Left lung (tissue), 10 donors: ENCODE measurements around the gene BACH2. TPM values are rescaled to one million over a fixed set of nuclear protein-coding genes. Genes with fewer than 3 reads are reported as not detected.
"Not testable (repeated sequence)": the region's sequence is repeated elsewhere in the genome, so short reads cannot be mapped to it uniquely, and the experiment has no call there.

ENCODE experiments used
- ATAC-seq: fragments of 200-7000 bp; cut with Tn5 transposase; one replicate; pipeline ENCODE4 v1.9.1; 2020; ENCODE audit warnings: moderate library complexity
- DNase-seq, 4 donors: peaks; one replicate each; pipeline ENCODE4 v3.0.0-alpha.2; 2013 to 2020
- H3K27ac ChIP-seq, 2 donors: fragments of 200-600 bp; sonication (generic) in 1 of 2; one replicate each; pipeline versions ENCODE4 v1.5.0 to v1.8.0; 2020 to 2021
- H3K27me3 ChIP-seq, 2 donors: fragments of 200-600 bp; sonication (generic) in 1 of 2; one replicate each; pipeline versions ENCODE4 v1.5.0 to v1.8.0; 2020 to 2021
- H3K36me3 ChIP-seq, 2 donors: fragments of 200-600 bp; sonication (generic) in 1 of 2; one replicate each; pipeline versions ENCODE4 v1.5.0 to v1.8.0; 2020 to 2021
- H3K4me1 ChIP-seq, 2 donors: fragments of 200-600 bp; one replicate each; pipeline ENCODE4 v1.8.0; 2021
- H3K4me3 ChIP-seq, 2 donors: fragments of 200-600 bp; sonication (generic) in 1 of 2; one replicate each; pipeline versions ENCODE4 v1.5.0 to v1.8.0; 2020 to 2021; ENCODE audit warnings: mild to moderate bottlenecking in 1 of 2
- H3K9me3 ChIP-seq, 2 donors: fragments of 200-600 bp; sonication (generic) in 1 of 2; one replicate each; pipeline versions ENCODE4 v1.5.0 to v1.8.0; 2020 to 2021
- intact Hi-C, 2 donors: fragments of 100-400 bp; cut with DNase I; formaldehyde crosslinking; loops; one replicate each; pipeline versions ENCODE4 v1.11.2 to v1.14.2; 2022
- polyA plus RNA-seq, 6 donors: library from polyadenylated mRNA; unstranded; fragments of 120-200 nt; gene quantifications; one replicate each; pipeline ENCODE4 v1.2.1, GENCODE V29; 2013; ENCODE audit not compliant: insufficient read length in 6 of 6
- total RNA-seq, 2 donors: library from RNA; stranded (reverse); fragmentation: NEBNext Ultra II Directional; extraction: Animal tissue kit (Norgen Biotek cat#: 25700); gene quantifications; one replicate each; pipeline ENCODE4 v1.2.1, GENCODE V29; 2021
- TF ChIP-seq, protein P1 (sequence below), 2 donors: fragments of 200-600 bp; sonication (generic) in 1 of 2; IDR thresholded peaks; one replicate each; pipeline versions ENCODE4 v1.5.0 to v1.8.0; 2021; ENCODE audit warnings: antibody characterized with exemption in 2 of 2
- donor health status: DM: no; HTN: yes; CAD: no.
- donor health status: DM: no; HTN: no; CAD: no.

BACH2 gene
- total and polyA plus RNA-seq, 8 donors: 3.8 to 10.6 (median 8.9) TPM

DNA sequence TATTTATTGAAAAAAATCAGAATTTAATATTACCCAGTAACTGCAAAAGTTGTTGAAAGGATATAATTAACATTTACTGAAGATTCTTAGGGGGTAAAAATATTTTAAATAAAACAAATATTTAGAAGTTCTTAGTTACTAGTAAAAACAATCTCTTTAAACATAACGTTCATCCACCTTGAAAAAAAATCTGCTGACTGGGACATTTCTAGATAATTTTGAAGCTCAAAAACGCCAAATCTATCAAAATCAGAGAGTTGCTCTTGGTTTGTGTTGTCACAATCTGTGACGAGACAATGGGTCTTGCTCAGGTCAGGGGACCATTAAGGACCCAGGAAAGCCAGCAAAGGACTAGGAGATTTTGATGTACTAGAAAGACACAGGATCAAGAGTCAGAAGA, 177.0 kb downstream of the BACH2 start:
- no peak for ATAC-seq
- intact Hi-C loops: no loop called here

DNA sequence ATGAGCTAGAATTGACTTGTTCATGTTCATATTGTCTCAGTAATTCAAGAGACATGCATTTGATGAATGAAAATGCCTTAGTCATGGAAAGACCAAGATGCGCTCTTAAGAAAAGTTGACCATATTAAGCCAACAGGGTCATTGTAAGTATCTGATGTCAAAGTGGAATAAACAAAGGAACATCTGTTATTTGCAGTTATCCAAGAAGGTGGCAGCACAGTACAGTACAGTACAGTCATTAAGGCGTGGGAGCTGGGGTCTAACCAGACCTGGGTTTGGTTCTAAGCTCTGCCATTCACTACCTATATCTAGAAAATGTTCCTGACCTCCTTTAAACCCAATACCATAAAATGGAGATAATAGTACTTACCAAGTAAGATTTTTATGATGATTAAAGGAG, 178.1 kb downstream of the BACH2 start:
- Histone ChIP-seq H3K9me3 (peaks cover 0 to 3% of the 10 kb centered on the region in 2 donors), H3K4me1 (no peaks in the 10 kb centered on the region), H3K27ac (no peak overlapping the region), H3K27me3 (peaks cover 9 to 13% of the 10 kb centered on the region in 2 donors), H3K36me3 (no peaks in the 10 kb centered on the region), H3K4me3 (no peak overlapping the region)
- intact Hi-C loops: no loop called here
- DNase-seq (no peak), ATAC-seq (no peak)
- TF ChIP-seq, protein P1, sequence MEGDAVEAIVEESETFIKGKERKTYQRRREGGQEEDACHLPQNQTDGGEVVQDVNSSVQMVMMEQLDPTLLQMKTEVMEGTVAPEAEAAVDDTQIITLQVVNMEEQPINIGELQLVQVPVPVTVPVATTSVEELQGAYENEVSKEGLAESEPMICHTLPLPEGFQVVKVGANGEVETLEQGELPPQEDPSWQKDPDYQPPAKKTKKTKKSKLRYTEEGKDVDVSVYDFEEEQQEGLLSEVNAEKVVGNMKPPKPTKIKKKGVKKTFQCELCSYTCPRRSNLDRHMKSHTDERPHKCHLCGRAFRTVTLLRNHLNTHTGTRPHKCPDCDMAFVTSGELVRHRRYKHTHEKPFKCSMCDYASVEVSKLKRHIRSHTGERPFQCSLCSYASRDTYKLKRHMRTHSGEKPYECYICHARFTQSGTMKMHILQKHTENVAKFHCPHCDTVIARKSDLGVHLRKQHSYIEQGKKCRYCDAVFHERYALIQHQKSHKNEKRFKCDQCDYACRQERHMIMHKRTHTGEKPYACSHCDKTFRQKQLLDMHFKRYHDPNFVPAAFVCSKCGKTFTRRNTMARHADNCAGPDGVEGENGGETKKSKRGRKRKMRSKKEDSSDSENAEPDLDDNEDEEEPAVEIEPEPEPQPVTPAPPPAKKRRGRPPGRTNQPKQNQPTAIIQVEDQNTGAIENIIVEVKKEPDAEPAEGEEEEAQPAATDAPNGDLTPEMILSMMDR (IDR thresholded peaks at IDR 0.05): no peak

More for the DNA sequence above, 177.0 kb downstream of the BACH2 start:
- no peaks in the 10 kb centered on the region for H3K9me3 ChIP-seq
- DNase-seq: no peak
- TF ChIP-seq, protein P1 (IDR thresholded peaks at IDR 0.05): no peak
- H3K4me1 ChIP-seq: no peaks in the 10 kb centered on the region
- H3K27me3 ChIP-seq: peaks cover 9 to 13% of the 10 kb centered on the region in 2 donors
- no peaks in the 10 kb centered on the region for H3K36me3 ChIP-seq
- H3K27ac ChIP-seq: no peak overlapping the region
- no peak overlapping the region for H3K4me3 ChIP-seq

DNA sequence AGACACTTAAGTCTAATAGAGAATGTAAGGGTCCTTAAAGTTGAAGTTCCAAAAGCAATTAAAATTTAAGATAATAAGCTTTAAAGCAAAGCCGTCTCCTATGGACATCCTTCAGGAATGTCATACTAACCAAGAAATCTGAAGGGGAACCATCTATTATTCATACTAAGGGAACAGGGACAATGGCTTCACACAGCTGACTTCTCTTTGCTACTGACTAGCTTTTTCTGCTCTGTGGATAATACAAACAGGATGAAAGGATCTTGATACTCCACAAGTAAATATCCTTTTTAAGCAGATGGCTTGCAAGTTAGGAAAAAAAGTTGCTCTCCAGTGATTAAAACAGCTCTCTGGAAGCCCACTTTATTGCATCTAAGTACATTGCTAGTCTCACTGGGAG, 178.6 kb downstream of the BACH2 start:
- no peak for DNase-seq
- no peaks in the 10 kb centered on the region for H3K36me3 ChIP-seq
- no peak overlapping the region for H3K4me3 ChIP-seq
- H3K27ac ChIP-seq: no peak overlapping the region
- no peaks in the 10 kb centered on the region for H3K4me1 ChIP-seq
- TF ChIP-seq, protein P1 (IDR thresholded peaks at IDR 0.05): no peak
- H3K9me3 ChIP-seq: peaks cover 0 to 7% of the 10 kb centered on the region in 2 donors
- no peak for ATAC-seq
- peaks cover 9 to 13% of the 10 kb centered on the region in 2 donors for H3K27me3 ChIP-seq
- intact Hi-C loops: no loop called here

DNA sequence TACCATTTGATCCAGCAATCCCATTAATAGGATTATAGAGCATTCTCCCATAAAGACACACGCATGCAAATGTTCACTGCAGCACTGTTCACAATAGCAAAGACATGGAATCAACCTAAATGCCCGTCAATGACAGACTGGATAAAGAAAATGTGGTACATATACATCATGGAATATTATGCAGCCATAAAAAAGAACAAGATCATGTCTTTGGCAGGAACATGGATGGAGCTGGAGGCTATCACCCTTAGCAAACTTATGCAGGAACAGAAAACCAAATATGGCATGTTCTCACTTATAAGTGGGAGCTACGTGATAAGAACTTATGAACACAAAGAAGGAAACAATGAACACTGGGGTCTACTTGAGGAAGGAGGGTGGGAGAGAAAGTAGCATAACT, 180.5 kb downstream of the BACH2 start:
- DNase-seq, H3K27me3 ChIP-seq, H3K27ac ChIP-seq, H3K4me1 ChIP-seq, ATAC-seq, H3K36me3 ChIP-seq, intact Hi-C loops, H3K4me3 ChIP-seq: not testable (repeated sequence)
- peaks cover 0 to 12% of the 10 kb centered on the region in 2 donors for H3K9me3 ChIP-seq

DNA sequence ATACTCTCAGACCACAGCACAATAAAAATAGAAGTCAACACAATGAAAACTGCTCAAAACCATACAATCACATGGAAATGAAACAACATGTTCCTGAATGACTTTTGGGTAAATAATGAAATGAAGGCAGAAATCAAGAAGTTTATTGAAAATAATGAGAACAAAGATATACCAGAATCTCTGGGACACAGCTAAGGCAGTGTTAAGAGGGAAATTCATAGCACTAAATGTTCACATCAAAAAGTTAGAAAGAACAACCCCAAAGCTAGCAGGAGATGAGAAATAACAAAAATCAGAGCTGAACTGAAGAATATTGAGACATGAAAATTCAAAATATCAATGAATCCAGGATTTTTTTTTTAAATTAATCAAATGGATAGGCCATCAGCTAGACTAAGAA, 183.3 kb downstream of the BACH2 start:
- intact Hi-C loops: no loop called here
- no peak for DNase-seq
- Histone ChIP-seq H3K4me3 (no peak overlapping the region), H3K27me3 (peaks cover 3 to 7% of the 10 kb centered on the region in 2 donors), H3K36me3 (no peaks in the 10 kb centered on the region), H3K4me1 (no peaks in the 10 kb centered on the region), H3K9me3 (peaks cover 0 to 12% of the 10 kb centered on the region in 2 donors), H3K27ac (no peak overlapping the region)
- no peak for ATAC-seq
- TF ChIP-seq, protein P1 (IDR thresholded peaks at IDR 0.05): no peak

DNA sequence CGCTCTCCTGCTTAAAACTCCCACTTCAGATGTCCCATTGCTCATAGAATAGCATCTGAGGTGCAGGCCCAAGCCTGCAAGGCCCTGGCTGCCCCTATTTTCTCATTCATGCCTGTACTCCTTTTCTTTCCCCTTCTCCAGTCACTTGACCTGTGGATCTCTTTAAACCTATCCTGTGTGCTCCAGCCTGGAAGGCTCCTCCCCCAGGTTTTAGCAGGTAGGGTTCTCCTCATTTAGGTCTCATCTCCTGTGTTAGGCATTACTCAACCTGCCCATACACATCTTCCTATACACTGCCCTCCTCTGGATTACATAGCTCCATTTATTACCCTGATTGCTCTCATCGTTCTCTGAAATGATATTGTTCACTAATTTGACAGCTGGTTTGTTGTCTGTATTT, 185.3 kb downstream of the BACH2 start:
- peaks cover 0 to under 1% of the 10 kb centered on the region in 2 donors for H3K4me1 ChIP-seq
- H3K9me3 ChIP-seq: peaks cover 0 to 12% of the 10 kb centered on the region in 2 donors
- no peak overlapping the region for H3K27ac ChIP-seq
- no peak overlapping the region for H3K4me3 ChIP-seq
- ATAC-seq (no peak), DNase-seq (no peak)
- H3K27me3 ChIP-seq: no peaks in the 10 kb centered on the region
- intact Hi-C loops: no loop called here
- TF ChIP-seq, protein P1 (IDR thresholded peaks at IDR 0.05): no peak
- no peaks in the 10 kb centered on the region for H3K36me3 ChIP-seq
